GM12872 (cell line): ENCODE data around the gene AGRN.

Experiments used
- CTCF ChIP-seq: IDR thresholded peaks from 3 replicates; pipeline ENCODE4 v1.5.1; 2011; ENCODE audit warnings: low read depth, mild to moderate bottlenecking, low read length, moderate library complexity; ENCODE audit not compliant: insufficient read depth

AGRN gene

DNA sequence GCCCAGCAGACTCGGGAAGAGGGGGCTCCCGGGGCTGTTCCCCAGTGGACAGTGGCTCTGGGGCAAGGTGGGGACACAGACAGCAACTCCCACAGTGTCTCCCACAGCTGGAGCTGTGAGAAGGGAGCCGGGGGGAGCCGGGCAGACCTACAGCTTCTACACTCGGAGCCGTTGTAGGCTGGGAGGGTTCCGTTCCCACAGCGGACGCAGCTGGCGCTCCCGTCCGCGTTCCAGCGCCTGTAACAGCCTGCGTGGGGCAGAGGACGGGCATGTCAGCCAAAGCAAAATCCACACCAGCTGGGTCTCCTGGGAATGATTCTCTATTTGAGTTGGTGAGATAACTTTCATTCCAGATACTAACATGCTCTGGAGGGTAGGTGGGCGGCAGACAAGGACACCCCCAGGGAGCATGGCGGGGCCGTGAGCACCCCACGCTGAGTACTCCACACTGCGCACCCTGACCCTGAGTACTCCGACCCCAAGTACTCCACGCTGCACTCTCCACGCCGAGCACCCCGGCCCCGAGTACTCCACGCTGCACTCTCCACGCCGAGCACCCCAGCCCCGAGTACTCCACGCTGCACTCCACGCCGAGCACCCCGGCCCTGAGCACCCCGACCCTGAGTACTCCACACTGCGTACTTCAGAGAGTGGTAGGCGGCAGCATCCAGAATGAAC is 67.6 kb downstream of the AGRN start:
- no peak for TF ChIP-seq CTCF

DNA sequence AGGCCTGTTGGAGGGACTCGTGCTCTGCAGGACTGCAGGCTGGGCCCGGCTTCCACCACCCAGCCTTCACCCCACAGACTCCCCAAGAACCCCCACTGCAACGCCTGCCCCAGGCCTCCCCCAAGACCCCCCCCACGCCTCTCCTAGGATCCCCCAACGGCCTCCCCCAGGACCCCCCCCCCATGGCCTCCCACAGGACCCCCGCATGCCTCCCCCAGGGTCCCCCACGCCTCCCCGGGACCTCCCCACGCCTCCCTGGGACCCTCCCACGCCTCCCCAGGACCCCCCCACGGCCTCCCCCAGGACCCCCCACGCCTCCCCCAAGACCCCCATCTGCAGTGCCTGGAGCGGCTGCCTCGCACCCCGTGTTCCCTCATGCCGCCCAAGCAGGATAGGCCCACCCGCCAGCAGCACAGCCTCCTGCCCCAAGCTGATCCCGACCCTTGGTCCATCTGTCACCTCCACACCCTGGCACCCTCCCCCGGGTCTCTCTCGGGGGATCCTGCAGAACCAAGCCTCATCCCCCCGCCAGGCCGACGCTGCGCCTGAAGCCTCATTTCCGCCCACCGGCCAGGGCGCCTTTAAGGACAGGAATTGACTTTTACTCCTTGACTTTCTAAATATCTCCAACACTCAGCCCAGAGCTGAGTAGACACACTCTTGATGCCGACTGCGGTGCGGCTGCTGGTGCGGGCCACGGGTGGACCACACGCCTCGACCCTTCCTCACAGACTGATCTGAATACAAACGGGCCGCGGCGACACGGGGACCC is 68.3 kb downstream of the AGRN start:
- no peak for TF ChIP-seq CTCF

- no peak for TF ChIP-seq CTCF
These were observed 69.1 kb downstream of the AGRN start for GRCh38 chr1:1088801-1089680.

DNA sequence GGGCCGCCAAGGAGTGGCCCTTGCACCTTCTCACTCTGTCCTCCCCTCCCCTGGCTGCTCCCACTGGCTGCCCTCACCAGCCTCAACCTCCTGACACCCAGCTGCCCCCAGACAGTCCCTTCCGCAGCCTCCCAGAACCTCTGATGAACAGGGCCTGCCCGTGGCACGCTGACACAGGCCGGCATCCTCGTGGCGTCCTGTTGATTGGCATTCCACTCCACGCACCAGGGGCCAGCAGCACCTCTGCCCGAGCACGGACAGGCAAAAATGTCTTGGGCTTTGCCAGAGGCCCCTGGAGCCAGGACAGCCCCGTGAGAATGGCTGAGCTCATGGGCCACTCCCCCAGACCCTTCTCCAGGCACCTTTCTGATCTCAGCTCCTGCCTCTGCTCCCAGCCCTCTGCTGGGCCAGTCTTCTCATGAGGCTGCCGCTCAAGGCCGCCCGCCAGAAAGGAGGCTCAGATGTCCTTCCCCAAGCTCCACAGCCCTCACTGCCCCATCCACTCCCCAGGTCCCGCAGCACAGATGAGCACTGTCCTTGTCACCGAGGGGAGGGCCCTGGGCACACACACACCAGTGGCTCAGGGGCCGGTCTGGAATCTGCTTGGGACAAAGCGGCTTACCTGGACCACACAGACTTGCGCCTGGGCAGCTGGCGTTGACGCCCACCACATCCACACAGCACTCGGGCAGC is 70.0 kb downstream of the AGRN start:
- TF ChIP-seq CTCF, result no peak

GRCh38 chr1:1090424-1091343 is 70.8 kb downstream of the AGRN start:
- no peak for TF ChIP-seq CTCF

GRCh38 chr1:1091344-1092148 is 71.6 kb downstream of the AGRN start:
- TF ChIP-seq CTCF, result no peak
